Central memory CD8-positive, alpha-beta T cell (primary cell): ENCODE data around the gene XG.
"Not testable (repeated sequence)": the region's sequence is repeated elsewhere in the genome, so short reads cannot be mapped to it uniquely, and the experiment has no call there.

Experiments
- ATAC-seq: fragments of 150-1000 bp; cut with Tn5 transposase; replicated peaks from 2 replicates; pipeline ENCODE4 v1.10.0; 2022; ENCODE audit warnings: mild to moderate bottlenecking, moderate FRiP score, moderate number of reproducible peaks; ENCODE audit not compliant: poor library complexity, severe bottlenecking; ENCODE audit errors: extremely low read depth
- DNase-seq, 2 donors: peaks; one replicate each; pipeline ENCODE4 v3.0.0; 2021; ENCODE audit warnings: low spot score in 2 of 2
- H3K27ac Mint-ChIP-seq: one replicate; pipeline ENCODE4 v1.8.0; 2022; ENCODE audit warnings: low read depth, mild to moderate bottlenecking, moderate library complexity, mixed read lengths
- H3K27me3 Mint-ChIP-seq: one replicate; pipeline ENCODE4 v1.8.0; 2022; ENCODE audit warnings: mixed read lengths
- H3K36me3 Mint-ChIP-seq: one replicate; pipeline ENCODE4 v1.8.0; 2022; ENCODE audit warnings: mild to moderate bottlenecking, moderate library complexity, mixed read lengths; ENCODE audit not compliant: insufficient read depth
- H3K4me1 Mint-ChIP-seq: one replicate; pipeline ENCODE4 v1.8.0; 2022; ENCODE audit warnings: mixed read lengths
- H3K4me3 Mint-ChIP-seq: one replicate; pipeline ENCODE4 v1.8.0; 2022; ENCODE audit warnings: mild to moderate bottlenecking, moderate library complexity, mixed read lengths
- H3K9me3 Mint-ChIP-seq: one replicate; pipeline ENCODE4 v1.8.0; 2022; ENCODE audit warnings: mixed read lengths

XG gene

DNA sequence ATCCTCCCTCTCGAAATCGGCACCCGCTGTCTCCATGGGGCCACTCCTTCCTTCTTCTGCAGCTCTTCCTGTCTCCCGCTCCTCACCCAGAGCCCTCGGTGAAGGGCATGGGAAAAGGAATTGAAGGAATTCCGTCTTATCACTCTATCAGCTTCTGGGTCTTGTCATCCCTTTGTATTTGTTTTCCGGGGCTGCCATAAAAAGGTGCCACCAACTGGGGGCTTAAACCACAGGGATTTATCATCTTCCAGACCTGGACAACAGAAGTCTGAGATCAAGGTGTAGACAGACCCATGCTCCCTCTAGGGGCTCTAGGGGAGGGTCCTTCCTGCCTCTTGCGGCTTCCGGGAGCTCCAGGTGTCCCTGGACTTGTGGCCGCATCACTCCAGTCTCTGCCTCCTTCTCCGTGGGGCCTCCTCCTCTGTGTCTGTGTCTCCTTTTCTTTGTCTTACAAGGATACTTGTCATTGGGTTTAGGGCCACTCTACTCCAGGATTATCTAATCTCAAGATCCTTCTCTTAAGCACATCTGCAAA, 36.7 kb upstream of the XG start:
- Mint-ChIP-seq H3K9me3 (no peaks in the 10 kb centered on the region), H3K27ac (peak overlapping the region; percentile 32), H3K27me3 (no peaks in the 10 kb centered on the region), H3K4me1 (peaks cover 24% of the 10 kb centered on the region), H3K36me3 (peaks cover 58% of the 10 kb centered on the region), H3K4me3 (no peak overlapping the region)
- no peak for ATAC-seq
- no peak for DNase-seq

DNA sequence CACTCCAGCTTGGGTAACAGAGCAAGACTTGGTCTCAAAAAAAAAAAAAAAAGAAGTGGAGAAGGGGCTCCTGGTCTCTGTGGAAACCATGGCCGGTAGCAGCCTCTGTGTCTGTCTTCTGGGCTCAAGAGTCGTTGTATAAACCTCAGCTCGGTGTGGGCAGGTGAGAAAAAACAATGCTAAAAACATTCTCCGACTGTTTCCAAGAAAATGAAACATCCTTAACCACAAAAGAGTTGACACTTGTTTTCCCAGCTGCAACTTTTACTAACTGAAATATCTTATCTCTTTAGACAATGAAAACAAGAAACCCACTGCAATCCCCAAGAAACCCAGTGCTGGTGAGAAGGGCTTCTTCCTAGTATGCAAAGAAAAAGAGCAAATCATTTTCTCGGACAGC, 34.5 kb upstream of the XG start:
- ATAC-seq: no peak

DNA sequence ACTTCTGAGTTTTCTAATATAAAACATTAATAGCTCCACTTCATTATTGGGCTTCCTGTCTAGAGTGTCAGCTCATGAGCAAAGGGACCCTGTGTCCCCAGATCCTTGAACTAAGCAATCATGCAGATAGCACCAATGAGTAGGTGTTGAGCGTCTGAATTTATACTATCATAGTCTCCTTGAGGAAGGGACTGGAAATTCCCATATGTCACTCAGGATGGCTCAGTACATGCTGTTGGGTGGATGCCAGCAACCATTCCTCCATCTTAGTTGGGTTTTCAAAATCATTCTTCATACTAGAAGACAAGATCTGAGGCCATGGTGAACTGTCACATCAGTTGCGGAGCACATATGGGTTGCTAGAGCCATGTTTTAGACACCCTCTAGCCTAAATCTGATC, 33.0 kb upstream of the XG start:
- Mint-ChIP-seq H3K27me3 (no peaks in the 10 kb centered on the region), H3K4me1 (peaks cover 22% of the 10 kb centered on the region), H3K27ac (no peak overlapping the region), H3K4me3 (no peak overlapping the region), H3K9me3 (no peaks in the 10 kb centered on the region), H3K36me3 (peaks cover 82% of the 10 kb centered on the region)
- DNase-seq (no peak), ATAC-seq (no peak)

More for the DNA sequence above, 34.5 kb upstream of the XG start:
- no peak for DNase-seq
- H3K27me3 Mint-ChIP-seq: no peaks in the 10 kb centered on the region
- peaks cover 69% of the 10 kb centered on the region for H3K36me3 Mint-ChIP-seq
- no peaks in the 10 kb centered on the region for H3K9me3 Mint-ChIP-seq
- H3K27ac Mint-ChIP-seq: no peak overlapping the region
- no peak overlapping the region for H3K4me3 Mint-ChIP-seq
- peaks cover 18% of the 10 kb centered on the region for H3K4me1 Mint-ChIP-seq

DNA sequence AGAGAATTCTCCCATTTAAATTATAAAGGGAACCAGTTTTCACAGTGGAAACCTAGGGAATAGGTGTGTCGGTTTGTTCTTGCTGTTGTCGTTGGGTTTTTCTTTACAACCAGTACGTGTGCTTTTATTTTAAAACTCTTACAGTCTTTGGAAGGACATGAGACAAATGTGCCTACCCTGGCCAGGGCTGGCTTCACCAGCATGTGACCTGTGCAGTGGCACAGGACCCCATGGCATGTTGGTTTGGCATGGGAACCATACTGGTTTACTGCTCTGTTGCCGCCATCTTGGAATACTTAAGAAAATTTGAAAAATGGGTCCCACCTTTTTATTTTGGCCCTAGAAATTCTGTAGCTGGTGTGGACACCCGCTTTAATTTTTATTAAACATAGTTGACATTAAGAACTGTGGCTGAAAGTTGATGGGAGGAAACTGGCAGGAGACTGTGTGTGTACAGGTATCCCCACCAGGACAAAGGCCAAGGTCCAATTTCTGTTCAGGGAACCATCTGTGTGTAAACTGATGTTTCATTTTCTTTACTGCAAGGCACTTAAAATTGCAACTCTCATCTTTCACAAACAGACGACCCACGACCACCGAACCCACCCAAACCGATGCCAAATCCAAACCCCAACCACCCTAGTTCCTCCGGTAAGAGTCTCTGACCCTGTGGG, 31.9 kb upstream of the XG start:
- Mint-ChIP-seq H3K27ac (no peak overlapping the region), H3K27me3 (no peaks in the 10 kb centered on the region), H3K36me3 (peaks cover 85% of the 10 kb centered on the region), H3K4me3 (no peak overlapping the region), H3K4me1 (peaks cover 16% of the 10 kb centered on the region), H3K9me3 (no peaks in the 10 kb centered on the region)
- DNase-seq: no peak
- no peak for ATAC-seq

DNA sequence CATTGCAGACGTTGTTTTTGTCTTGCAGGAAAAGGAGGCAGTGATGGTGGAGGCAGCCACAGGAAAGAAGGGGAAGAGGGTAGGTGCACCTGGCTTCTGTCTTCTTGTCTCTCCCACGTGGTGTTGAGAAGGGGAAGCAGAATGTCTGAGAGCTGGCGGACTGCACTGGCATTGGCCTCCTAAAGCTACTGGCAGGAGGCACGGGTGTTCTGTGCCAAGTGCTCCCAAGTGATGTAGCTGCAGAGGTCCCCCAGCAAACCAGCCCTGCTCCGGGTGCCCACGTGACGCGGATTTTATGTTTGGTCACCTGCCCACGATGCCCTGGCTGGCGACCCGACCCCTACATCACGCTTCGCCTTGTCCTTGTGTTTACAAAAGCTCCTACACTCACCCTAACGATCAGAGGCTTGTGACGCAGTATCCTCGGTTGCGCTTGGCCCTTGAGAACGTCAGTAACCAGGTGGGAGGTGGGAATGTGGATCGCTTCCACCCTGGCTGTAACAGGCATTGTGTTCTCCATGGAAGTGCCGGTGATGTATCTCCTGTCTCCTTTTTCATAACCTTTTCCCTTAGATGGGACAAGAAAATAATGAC, 28.5 kb upstream of the XG start:
- Mint-ChIP-seq H3K27ac (peak overlapping the region; percentile 36), H3K27me3 (no peaks in the 10 kb centered on the region), H3K36me3 (peaks cover 84% of the 10 kb centered on the region), H3K4me3 (no peak overlapping the region), H3K4me1 (peaks cover 13% of the 10 kb centered on the region), H3K9me3 (no peaks in the 10 kb centered on the region)
- DNase-seq (no peak), ATAC-seq (no peak)

DNA sequence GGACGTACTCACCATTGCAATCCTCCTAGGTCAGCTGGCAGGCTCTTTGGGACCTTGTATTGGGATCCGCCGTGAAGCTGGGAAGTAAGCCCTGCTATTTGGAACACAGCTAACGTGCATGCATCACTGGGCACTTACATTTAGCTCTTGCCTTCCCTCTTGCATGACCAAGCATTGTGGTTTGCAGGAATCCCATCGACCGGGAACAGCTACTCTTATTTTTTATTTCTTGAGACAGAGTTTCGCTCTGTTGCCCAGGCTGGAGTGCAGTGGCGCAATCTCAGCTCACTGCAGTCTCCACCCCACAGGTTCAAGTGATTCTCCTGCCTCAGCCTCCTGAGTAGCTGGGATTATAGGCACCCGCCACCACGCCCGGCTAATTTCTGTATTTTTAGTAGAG, 24.6 kb upstream of the XG start:
- DNase-seq, H3K9me3 Mint-ChIP-seq, H3K27me3 Mint-ChIP-seq, ATAC-seq, H3K27ac Mint-ChIP-seq, H3K4me3 Mint-ChIP-seq: not testable (repeated sequence)
- peaks cover 24% of the 10 kb centered on the region for H3K4me1 Mint-ChIP-seq
- peaks cover 81% of the 10 kb centered on the region for H3K36me3 Mint-ChIP-seq

DNA sequence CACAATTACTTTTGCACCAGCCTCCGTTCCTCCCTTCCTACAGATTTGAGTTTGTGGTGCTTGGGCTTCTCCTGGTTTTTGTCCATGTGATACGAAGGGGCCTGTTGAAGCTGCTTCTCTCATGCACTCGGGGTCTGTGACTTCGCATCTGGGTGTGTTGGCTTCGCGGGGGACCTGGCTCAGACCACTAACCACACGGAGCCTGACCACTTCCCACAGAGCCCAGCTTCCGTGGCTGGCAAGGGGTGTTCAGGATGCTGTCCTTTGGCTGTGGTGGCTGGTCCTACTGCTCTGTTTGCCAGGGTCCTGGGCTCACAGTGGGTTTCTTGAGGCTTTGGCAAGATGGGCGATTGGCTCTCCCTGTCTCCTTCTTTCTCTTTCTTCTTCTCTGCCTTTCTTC, 19.8 kb upstream of the XG start:
- H3K4me3 Mint-ChIP-seq: no peak overlapping the region
- H3K36me3 Mint-ChIP-seq: peaks cover 89% of the 10 kb centered on the region
- H3K4me1 Mint-ChIP-seq: peaks cover 26% of the 10 kb centered on the region
- ATAC-seq (no peak), DNase-seq (no peak)
- H3K27ac Mint-ChIP-seq: peak overlapping the region; percentile 81
- no peaks in the 10 kb centered on the region for H3K27me3 Mint-ChIP-seq
- no peaks in the 10 kb centered on the region for H3K9me3 Mint-ChIP-seq

DNA sequence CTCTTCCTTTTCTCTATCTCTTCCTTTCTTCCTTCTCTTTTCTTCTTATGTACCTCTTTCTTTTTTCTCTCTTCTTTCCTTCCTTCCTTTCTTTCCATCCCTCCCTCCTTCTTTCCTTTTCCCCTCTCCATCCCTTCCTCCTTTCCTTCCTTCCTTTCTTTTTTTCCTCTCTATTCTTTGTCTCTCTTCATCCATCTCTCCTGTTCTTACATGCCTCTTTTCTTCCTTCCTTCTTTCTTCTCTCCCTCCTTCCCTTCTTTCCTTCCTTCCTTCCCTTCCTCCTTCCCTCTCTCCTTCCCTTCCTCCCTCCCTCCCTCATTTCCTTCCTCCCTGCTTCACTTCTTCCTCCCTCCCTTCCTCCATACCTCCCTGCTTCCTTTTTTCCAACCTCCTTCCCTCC, 19.2 kb upstream of the XG start:
- H3K36me3 Mint-ChIP-seq: peaks cover 83% of the 10 kb centered on the region
- DNase-seq: no peak
- ATAC-seq: no peak
- H3K27me3 Mint-ChIP-seq: no peaks in the 10 kb centered on the region
- no peak overlapping the region for H3K4me3 Mint-ChIP-seq
- H3K4me1 Mint-ChIP-seq: peaks cover 26% of the 10 kb centered on the region
- H3K27ac Mint-ChIP-seq: peak overlapping the region; percentile 81
- no peaks in the 10 kb centered on the region for H3K9me3 Mint-ChIP-seq

DNA sequence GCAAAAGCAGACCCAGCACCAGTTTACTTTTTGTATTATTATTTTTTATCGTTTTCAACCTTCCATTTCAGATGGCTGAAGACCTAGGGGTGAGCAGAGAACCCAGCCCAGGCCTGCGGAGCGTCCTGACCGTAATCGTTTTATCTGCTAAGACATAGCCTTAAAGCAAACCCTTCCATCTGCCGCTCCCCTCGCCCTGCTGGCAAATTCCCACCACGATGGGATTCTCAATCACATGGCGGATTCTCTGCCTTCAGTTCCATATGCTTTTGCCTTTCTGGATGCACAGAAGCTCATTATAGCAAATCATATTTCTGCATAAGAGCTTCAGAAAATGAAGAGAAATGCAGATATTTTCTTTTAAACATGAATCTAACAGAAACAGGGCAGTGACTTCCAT, 18.6 kb upstream of the XG start:
- H3K9me3 Mint-ChIP-seq: no peaks in the 10 kb centered on the region
- peaks cover 82% of the 10 kb centered on the region for H3K36me3 Mint-ChIP-seq
- H3K27me3 Mint-ChIP-seq: no peaks in the 10 kb centered on the region
- ATAC-seq: no peak
- no peak overlapping the region for H3K4me3 Mint-ChIP-seq
- peaks cover 28% of the 10 kb centered on the region for H3K4me1 Mint-ChIP-seq
- peak overlapping the region; percentile 81 for H3K27ac Mint-ChIP-seq
- DNase-seq: no peak

DNA sequence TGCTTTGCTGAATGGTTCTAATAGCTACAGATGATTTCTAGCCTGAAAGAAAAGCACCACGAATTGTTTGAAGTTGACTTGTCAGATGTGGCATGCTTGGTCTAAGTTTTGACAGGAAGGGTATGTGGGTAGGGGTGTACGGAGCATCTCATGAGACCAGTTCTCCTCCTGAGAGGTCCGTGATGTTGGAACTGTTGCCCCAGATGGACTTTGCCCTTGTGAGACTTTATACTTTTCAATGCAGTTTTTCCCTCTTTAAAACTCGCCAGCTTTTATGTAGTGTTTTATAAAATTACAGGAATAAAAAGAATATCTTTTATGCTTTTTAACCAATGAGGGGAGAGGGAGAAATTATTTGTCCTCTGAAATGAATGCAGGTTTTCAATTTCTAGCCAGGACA, 16.6 kb upstream of the XG start:
- no peaks in the 10 kb centered on the region for H3K27me3 Mint-ChIP-seq
- H3K4me3 Mint-ChIP-seq: no peak overlapping the region
- DNase-seq: no peak
- H3K4me1 Mint-ChIP-seq: peaks cover 29% of the 10 kb centered on the region
- H3K9me3 Mint-ChIP-seq: no peaks in the 10 kb centered on the region
- ATAC-seq: no peak
- peaks cover 77% of the 10 kb centered on the region for H3K36me3 Mint-ChIP-seq
- no peak overlapping the region for H3K27ac Mint-ChIP-seq

DNA sequence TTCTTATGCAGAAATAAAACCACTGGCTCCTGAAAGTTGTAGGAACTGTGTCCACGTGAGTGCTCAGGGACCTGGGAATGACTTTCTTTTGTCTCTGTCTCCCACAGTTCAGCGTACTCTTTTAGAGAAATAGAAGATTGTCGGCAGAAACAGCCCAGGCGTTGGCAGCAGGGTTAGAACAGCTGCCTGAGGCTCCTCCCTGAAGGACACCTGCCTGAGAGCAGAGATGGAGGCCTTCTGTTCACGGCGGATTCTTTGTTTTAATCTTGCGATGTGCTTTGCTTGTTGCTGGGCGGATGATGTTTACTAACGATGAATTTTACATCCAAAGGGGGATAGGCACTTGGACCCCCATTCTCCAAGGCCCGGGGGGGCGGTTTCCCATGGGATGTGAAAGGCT, 11.2 kb upstream of the XG start:
- Mint-ChIP-seq H3K36me3 (peaks cover 68% of the 10 kb centered on the region), H3K4me3 (no peak overlapping the region), H3K4me1 (peaks cover 11% of the 10 kb centered on the region), H3K9me3 (no peaks in the 10 kb centered on the region), H3K27ac (no peak overlapping the region), H3K27me3 (no peaks in the 10 kb centered on the region)
- ATAC-seq (no peak), DNase-seq (no peak)

DNA sequence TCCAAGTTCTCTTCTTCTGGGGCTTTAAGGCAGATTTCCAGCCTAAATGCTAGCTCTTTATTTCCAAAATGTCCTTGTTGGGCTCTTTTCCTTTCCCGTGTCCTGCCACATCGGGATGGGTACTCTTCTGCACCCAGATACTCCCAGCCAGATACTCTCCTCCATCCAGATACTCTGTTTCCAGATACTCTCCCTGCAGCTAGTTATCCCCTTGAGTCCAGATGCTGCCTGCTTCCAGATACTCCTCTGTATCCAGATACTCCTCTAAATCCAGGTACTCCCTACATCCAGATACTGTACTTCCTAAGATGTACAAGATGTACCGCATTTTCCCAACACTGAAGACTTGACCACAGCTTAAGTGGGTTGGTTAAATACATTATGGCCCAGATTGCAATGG, 10.5 kb upstream of the XG start:
- peaks cover 61% of the 10 kb centered on the region for H3K36me3 Mint-ChIP-seq
- H3K4me1 Mint-ChIP-seq: peaks cover 17% of the 10 kb centered on the region
- no peaks in the 10 kb centered on the region for H3K9me3 Mint-ChIP-seq
- no peak overlapping the region for H3K4me3 Mint-ChIP-seq
- no peak overlapping the region for H3K27ac Mint-ChIP-seq
- no peaks in the 10 kb centered on the region for H3K27me3 Mint-ChIP-seq
- no peak for DNase-seq
- no peak for ATAC-seq

DNA sequence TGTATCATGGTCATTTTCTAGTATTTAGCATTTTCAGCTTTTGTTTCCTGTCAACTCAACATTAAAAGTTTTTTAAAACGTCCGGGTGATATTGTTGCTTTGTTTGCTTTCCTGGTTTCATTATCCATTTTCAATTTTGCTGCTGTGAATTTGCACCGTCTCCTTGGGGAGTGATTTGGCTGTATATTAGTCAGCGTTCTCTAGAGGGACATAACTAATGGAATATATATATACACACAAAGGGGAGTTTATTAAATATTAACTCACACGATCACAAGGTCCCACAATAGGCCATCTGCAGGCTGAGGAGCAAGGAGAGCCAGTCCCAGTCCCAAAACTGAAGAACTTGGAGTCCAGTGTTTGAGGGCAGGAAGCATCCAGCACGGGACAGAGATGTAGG, 5.6 kb upstream of the XG start:
- not testable (repeated sequence) for H3K27me3 Mint-ChIP-seq, ATAC-seq, H3K4me3 Mint-ChIP-seq, H3K9me3 Mint-ChIP-seq, DNase-seq
- Mint-ChIP-seq H3K27ac (peak overlapping the region; percentile 61), H3K36me3 (peaks cover 33% of the 10 kb centered on the region), H3K4me1 (peaks cover 14% of the 10 kb centered on the region)
